Measurements from ENCODE around the gene SLC22A12. TPM values are rescaled to one million over a fixed set of nuclear protein-coding genes. Genes with fewer than 3 reads are reported as not detected.

The SLC22A12 gene
- total RNA-seq, 4 donors from 2014 or later = not detected

DNA sequence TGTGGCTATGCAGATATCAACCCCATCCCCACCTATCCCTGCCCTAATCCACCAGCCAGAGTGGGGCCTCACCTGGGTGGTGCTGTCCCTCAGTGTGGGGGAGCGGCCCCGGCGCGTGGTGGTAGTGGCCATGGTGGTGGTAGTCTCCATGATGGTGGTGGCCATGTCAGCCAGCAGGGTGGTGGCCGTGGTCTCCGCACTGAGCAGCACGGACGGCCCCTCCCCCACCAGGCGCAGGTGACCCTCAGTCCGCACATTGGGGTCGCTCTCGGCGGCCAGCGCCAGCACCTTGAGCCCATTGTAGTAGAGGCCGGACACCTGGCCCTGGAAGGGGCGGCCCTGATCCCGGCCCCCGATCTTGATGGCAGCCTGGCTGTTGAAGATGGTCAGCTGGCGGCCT lies 31.7 kb downstream of the SLC22A12 start:
- Histone ChIP-seq H3K27me3 (no peaks in the 10 kb centered on the region), H3K4me3 (no peak overlapping the region), H3K36me3 (no peaks in the 10 kb centered on the region), H3K4me1 (peaks cover 8% of the 10 kb centered on the region), H3K9me3 (no peaks in the 10 kb centered on the region), H3K27ac (no peak overlapping the region)
- WGBS = 98% methylated on average over 15 of the region's 19 CpGs
- no peak for DNase-seq (ENCODE audit: low spot score in 2 of 2)
- TF ChIP-seq POLR2AphosphoS5 (IDR thresholded peaks at IDR 0.05) (no peak), POLR2A (IDR thresholded peaks at IDR 0.05) (no peak), EP300 (IDR thresholded peaks at IDR 0.05) (no peak)
- TF ChIP-seq, protein P1, sequence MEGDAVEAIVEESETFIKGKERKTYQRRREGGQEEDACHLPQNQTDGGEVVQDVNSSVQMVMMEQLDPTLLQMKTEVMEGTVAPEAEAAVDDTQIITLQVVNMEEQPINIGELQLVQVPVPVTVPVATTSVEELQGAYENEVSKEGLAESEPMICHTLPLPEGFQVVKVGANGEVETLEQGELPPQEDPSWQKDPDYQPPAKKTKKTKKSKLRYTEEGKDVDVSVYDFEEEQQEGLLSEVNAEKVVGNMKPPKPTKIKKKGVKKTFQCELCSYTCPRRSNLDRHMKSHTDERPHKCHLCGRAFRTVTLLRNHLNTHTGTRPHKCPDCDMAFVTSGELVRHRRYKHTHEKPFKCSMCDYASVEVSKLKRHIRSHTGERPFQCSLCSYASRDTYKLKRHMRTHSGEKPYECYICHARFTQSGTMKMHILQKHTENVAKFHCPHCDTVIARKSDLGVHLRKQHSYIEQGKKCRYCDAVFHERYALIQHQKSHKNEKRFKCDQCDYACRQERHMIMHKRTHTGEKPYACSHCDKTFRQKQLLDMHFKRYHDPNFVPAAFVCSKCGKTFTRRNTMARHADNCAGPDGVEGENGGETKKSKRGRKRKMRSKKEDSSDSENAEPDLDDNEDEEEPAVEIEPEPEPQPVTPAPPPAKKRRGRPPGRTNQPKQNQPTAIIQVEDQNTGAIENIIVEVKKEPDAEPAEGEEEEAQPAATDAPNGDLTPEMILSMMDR (IDR thresholded peaks at IDR 0.05) = no peak

GRCh38 chr11:64624883-64625481 lies 34.0 kb downstream of the SLC22A12 start:
- H3K27me3 ChIP-seq = peaks cover 2% of the 10 kb centered on the region
- no peak for DNase-seq (ENCODE audit: low spot score in 2 of 2)
- H3K27ac ChIP-seq = no peak overlapping the region
- H3K4me1 ChIP-seq = peaks cover 7% of the 10 kb centered on the region
- H3K9me3 ChIP-seq = no peaks in the 10 kb centered on the region
- TF ChIP-seq POLR2A (IDR thresholded peaks at IDR 0.05) (no peak), POLR2AphosphoS5 (IDR thresholded peaks at IDR 0.05) (no peak), EP300 (IDR thresholded peaks at IDR 0.05) (no peak)
- TF ChIP-seq, protein P1 (IDR thresholded peaks at IDR 0.05) = no peak
- no peaks in the 10 kb centered on the region for H3K36me3 ChIP-seq
- WGBS = 94% methylated on average over 4 of the region's 4 CpGs
- no peak overlapping the region for H3K4me3 ChIP-seq

DNA sequence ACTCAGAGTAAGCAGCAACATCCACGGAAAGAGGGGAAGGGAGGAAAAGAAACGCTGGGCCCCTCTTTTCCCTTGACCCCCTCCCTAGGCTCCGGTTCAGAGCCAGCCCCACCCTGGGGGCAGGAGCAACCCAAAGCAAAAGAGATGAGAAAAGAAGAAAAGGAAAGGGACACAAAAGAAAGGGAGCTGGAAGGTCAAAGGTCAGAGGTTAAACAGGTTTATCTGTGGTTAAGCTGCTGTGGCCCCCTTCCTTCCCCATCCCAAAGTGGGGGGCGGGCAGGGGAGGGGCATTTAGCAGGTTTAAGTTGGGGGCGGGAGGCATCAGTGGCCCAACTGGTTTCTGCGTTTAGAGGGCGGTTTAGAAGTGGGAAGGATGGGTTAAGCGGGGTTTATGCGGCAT lies 35.6 kb downstream of the SLC22A12 start:
- Histone ChIP-seq H3K9me3 (no peaks in the 10 kb centered on the region), H3K36me3 (no peaks in the 10 kb centered on the region), H3K4me3 (no peak overlapping the region), H3K4me1 (no peaks in the 10 kb centered on the region), H3K27ac (no peak overlapping the region), H3K27me3 (peaks cover 12% of the 10 kb centered on the region)
- 79% methylated on average over 9 of the region's 9 CpGs for WGBS
- no peak for DNase-seq (ENCODE audit: low spot score in 2 of 2)
- TF ChIP-seq POLR2A (IDR thresholded peaks at IDR 0.05) (no peak), POLR2AphosphoS5 (IDR thresholded peaks at IDR 0.05) (no peak), EP300 (IDR thresholded peaks at IDR 0.05) (no peak)
- TF ChIP-seq, protein P1 (IDR thresholded peaks at IDR 0.05) = no peak

DNA sequence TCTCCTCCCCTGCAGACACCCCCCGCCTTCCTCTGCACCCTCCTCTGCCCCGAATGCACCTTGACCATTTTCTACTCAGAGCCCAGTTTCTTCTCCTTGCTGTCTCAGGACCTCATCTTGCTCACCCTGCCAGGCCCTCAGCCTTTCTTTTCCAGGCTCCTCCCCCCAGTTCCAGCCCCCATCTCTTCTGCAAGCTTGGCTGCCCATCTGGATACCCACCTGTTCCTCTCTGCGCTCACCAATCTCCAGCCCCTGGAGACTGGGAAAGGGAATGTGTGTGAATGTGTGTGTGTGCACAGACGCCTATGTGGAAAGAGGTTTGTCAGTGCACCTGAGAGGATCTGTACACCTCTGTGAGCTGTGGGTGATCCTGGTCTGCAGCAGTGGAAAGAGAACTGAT lies 36.4 kb downstream of the SLC22A12 start:
- Histone ChIP-seq H3K4me1 (no peaks in the 10 kb centered on the region), H3K4me3 (no peak overlapping the region), H3K9me3 (no peaks in the 10 kb centered on the region), H3K27me3 (peaks cover 16% of the 10 kb centered on the region), H3K36me3 (no peaks in the 10 kb centered on the region), H3K27ac (no peak overlapping the region)
- no peak for DNase-seq (ENCODE audit: low spot score in 2 of 2)
- TF ChIP-seq POLR2A (IDR thresholded peaks at IDR 0.05) = no peak
- TF ChIP-seq, protein P1 (IDR thresholded peaks at IDR 0.05) = no peak
- no peak for TF ChIP-seq POLR2AphosphoS5 (IDR thresholded peaks at IDR 0.05)
- TF ChIP-seq EP300 (IDR thresholded peaks at IDR 0.05) = no peak
- 94% methylated on average over 4 of the region's 4 CpGs for WGBS

DNA sequence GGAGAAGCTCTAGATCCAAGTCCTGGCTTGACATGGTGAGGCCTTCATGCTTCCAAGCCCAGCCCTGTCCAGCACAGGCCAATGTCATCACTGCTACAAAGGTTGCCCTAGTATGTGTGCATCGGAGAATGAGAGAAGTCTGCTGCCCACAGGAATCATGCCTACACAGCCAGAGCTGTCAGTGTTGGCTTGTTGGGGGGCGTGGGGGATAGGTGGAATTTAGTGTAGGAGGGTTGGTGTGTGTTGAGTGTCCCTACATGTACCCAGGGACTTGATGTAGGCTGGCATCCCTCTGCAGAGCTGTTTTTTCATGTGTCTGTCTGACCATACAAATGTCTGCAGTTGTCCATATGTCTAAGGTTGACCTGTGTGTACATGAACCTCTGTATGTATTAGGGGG lies 37.6 kb downstream of the SLC22A12 start:
- no peak overlapping the region for H3K27ac ChIP-seq
- no peak for TF ChIP-seq POLR2A (IDR thresholded peaks at IDR 0.05)
- no peak for TF ChIP-seq EP300 (IDR thresholded peaks at IDR 0.05)
- TF ChIP-seq, protein P1 (IDR thresholded peaks at IDR 0.05) = no peak
- no peak for TF ChIP-seq POLR2AphosphoS5 (IDR thresholded peaks at IDR 0.05)
- no peaks in the 10 kb centered on the region for H3K9me3 ChIP-seq
- H3K36me3 ChIP-seq = no peaks in the 10 kb centered on the region
- WGBS = 91% methylated on average over 2 of the region's 2 CpGs
- peaks cover 16% of the 10 kb centered on the region for H3K27me3 ChIP-seq
- no peak overlapping the region for H3K4me3 ChIP-seq
- H3K4me1 ChIP-seq = no peaks in the 10 kb centered on the region
- no peak for DNase-seq (ENCODE audit: low spot score in 2 of 2)

Measured in suprapubic skin (tissue), 4 donors.